GM10266 (cell line): ENCODE measurements around the gene HMCES.
"Not testable (repeated sequence)": the region's sequence is repeated elsewhere in the genome, so short reads cannot be mapped to it uniquely, and the experiment has no call there.

Experiments
- DNase-seq: peaks from one replicate; pipeline ENCODE4 v3.0.0; 2012; ENCODE audit errors: extremely low spot score
- CTCF ChIP-seq: IDR thresholded peaks from 2 replicates; pipeline ENCODE4 v1.5.1; 2012; ENCODE audit warnings: mild to moderate bottlenecking, low read depth; ENCODE audit not compliant: control insufficient read depth, insufficient read depth; ENCODE audit errors: missing control alignments

Gene HMCES

DNA sequence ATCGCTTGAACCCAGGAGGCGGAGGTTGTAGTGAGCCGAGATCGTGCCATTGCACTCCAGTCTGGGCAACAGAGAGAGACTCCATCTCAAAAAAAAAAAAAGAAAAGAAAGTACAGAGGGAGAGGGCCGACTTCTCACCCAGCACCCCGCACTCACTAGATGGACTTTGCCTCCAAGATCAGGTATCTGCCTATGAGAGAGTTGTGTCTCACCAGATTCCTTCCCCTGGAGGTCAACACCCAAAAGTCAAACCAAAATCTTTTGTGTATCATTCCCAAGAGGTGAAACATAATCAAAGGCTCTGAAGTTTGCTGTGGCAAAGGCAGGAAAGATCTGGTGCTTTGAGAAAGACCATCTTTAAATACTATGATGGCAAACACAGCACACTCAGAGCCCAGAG is 51.2 kb downstream of the HMCES start:
- TF ChIP-seq CTCF, result no peak
- DNase-seq, result no peak

GRCh38 chr3:129330409-129330808 is 51.7 kb downstream of the HMCES start:
- no peak for DNase-seq
- TF ChIP-seq CTCF, result no peak

DNA sequence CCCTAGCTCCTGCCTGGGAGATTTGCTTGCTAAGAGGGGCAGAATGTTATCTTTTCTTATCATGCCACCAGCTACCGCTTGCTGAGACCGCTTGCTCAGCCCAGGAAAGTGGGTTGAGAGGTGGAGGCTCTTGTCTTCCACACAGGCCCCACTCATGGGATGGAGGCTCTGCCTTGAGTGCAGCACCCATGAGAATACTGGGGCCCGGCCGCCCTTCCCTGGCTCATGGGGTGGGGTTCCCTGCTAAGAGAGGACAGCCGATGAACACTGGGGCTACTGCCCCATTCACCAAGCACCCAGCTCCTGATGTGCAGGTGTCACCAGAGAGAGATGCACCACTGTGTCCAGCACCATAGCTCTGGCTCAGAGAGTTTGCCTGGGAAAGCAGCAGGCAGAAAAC is 55.2 kb downstream of the HMCES start:
- no peak for TF ChIP-seq CTCF
- no peak for DNase-seq

DNA sequence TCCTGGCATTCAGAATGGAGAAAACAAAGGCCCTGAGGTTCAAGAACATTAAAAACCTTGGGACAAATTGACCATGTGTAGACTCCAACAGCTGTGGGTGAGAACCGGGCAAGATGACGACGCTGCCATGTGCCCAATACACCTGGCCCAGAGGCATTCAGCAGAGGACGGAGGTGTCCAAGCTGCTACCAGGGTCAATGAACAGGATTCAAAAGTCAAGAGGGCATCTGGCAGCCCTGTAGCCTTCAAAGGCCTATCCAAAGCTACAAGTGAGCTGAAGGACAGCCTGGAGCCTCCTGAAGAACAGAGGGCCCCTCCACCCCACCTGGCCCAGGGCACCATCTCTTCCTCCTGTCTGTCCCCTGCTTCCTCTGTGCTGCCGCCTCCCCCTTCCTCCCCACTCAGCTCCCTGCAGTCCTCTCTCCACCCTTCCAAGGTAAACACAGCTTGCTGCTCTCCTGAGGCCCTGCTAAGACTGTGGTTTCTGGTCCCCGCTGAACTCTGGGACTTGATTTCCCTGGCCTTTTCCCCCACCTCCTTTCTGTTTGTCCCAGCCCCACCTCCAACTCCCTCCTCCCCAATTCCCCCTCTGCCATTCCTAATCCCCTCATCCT is 57.5 kb downstream of the HMCES start:
- no peak for DNase-seq
- TF ChIP-seq CTCF, result no peak

DNA sequence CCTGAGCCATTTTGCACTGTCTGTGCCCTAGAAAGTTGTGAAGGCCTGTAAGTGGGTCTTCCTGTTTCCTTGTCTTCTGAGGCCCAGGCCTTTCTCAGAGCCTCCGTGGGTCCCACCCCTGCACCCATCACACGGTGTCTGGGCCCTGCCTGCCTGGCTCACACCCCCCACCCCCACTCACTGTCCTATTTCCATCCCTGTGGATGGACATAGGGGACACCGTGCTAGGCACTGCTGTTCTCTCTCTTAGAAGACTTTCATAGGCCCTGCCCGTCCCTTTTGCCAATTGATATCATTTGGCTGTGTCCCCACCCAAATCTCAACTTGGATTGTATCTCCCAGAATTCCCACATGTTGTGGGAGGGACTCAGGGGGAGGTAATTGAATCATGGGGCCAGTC is 59.0 kb downstream of the HMCES start:
- DNase-seq, result not testable (repeated sequence)

GRCh38 chr3:129339186-129339585 is 60.5 kb downstream of the HMCES start:
- DNase-seq, result not testable (repeated sequence)

DNA sequence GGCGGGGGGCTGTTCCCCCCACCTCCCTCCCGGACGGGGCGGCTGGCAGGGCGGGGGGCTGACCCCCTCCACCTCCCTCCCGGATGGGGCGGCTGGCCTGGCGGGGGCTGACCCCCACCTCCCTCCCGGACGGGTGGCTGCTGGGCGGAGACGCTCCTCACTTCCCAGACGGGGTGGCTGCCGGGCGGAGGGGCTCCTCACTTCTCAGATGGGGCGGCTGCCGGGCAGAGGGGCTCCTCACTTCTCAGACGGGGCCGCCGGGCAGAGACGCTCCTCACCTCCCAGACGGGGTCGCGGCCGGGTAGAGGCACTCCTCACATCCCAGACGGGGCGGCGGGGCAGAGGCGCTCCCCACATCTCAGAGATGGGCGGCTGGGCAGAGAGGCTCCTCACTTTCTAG is 61.2 kb downstream of the HMCES start:
- DNase-seq, result not testable (repeated sequence)

DNA sequence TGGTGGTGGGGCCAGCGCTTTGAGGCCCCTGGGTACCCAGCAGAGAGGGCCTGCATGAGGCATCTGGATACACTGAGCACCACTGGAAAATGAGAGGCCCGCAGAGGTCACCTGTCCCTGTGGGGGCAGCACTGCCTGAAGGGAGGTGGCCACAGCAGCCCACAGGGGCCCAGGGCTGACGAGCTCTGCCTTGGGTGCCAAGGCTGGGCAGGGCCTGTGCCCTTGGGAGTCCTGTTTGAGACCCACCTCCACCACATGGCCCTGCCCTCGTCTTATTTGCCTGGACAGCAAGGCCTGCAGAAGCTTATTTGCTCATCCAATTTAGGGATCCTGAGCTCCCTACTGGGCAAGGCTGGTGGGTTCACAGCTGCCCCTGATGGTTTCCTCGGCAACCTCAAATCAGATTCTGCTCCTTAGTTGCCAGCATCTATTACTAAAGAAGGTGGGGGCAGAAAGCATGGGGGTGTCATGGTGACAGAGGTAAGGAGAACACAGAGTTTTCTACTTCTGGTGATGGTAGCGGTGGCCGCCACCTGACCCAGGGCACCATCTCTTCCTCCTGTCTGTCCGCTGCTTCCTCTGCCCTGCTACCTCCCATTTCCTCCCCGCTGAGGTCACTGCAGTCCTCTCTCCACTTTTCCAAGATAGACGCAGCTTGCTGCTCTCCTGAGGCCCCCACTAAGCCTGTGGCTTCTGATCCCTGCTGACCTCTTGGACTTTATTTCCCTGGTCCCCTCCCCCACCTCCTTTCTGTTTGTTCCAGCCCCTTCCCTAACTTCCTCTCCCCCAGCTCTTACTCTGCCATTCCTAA is 62.9 kb downstream of the HMCES start:
- no peak for TF ChIP-seq CTCF

More for the DNA sequence above, 62.9 kb downstream of the HMCES start:
- DNase-seq, result no peak
